ENCODE data around the gene CSE1L.

CSE1L gene

GRCh38 chr20:49034070-49034732 is 11.9 kb upstream of the CSE1L start:
- no peak overlapping the region for H3K4ac ChIP-seq (ENCODE audit: low read depth in 1 of 2, low read length in 2 of 2)
- H2BK120ac ChIP-seq (ENCODE audit: low read depth, low read length): no peak overlapping the region
- no peak overlapping the region for H3K9ac ChIP-seq (ENCODE audit: low read length)
- H3K18ac ChIP-seq (ENCODE audit: low read depth in 1 of 2, low read length in 2 of 2): no peak overlapping the region
- H3K27ac ChIP-seq (ENCODE audit: low read length, poor library complexity, severe bottlenecking): no peak overlapping the region
- no peak overlapping the region for H3K4me2 ChIP-seq (ENCODE audit: low read length, poor library complexity, severe bottlenecking)
- H3K36me3 ChIP-seq (ENCODE audit: control insufficient read depth in 1 of 2, insufficient read depth in 2 of 2, low read depth in 1 of 2, low read length in 2 of 2): peaks cover 16 to 54% of the 10 kb centered on the region in 2 experiments
- H3K14ac ChIP-seq (ENCODE audit: low read length in 2 of 2): no peak overlapping the region
- H3K4me3 ChIP-seq (ENCODE audit: insufficient read depth in 1 of 2, low read depth in 1 of 2, low read length in 2 of 2): no peak overlapping the region
- no peak overlapping the region for H4K8ac ChIP-seq (ENCODE audit: low read length)
- no peaks in the 10 kb centered on the region for H3K27me3 ChIP-seq (ENCODE audit: control insufficient read depth in 1 of 2, insufficient read depth in 1 of 2, low read length in 2 of 2)
- H2AK5ac ChIP-seq (ENCODE audit: low read length, severe bottlenecking): no peak overlapping the region
- no peak overlapping the region for H2BK5ac ChIP-seq (ENCODE audit: low read depth, low read length, poor library complexity, severe bottlenecking)
- no peak overlapping the region for H2AFZ ChIP-seq (ENCODE audit: low read depth, low read length)
- DNase-seq: no peak
- H3K79me1 ChIP-seq (replicated peaks; ENCODE audit: low read length, poor library complexity, severe bottlenecking): peaks cover 7% of the 10 kb centered on the region
- H2BK15ac ChIP-seq (ENCODE audit: low read depth, poor library complexity, severe bottlenecking): no peak overlapping the region
- no peak overlapping the region for H3K23ac ChIP-seq (ENCODE audit: low read length in 2 of 2)
- H4K91ac ChIP-seq (ENCODE audit: low read length): no peak overlapping the region
- WGBS: over 99% methylated on average over 5 of the region's 7 CpGs
- H3K9me3 ChIP-seq (ENCODE audit: control insufficient read depth, low read length): no peaks in the 10 kb centered on the region
- no peak overlapping the region for H2BK12ac ChIP-seq (ENCODE audit: low read length in 2 of 2)
- H3K4me1 ChIP-seq (ENCODE audit: control insufficient read depth, insufficient read depth, low read depth, low read length): no peaks in the 10 kb centered on the region

- peaks cover 7% of the 10 kb centered on the region for H3K79me1 ChIP-seq (replicated peaks; ENCODE audit: low read length, poor library complexity, severe bottlenecking)
- H2BK120ac ChIP-seq (ENCODE audit: low read depth, low read length): no peak overlapping the region
- H2BK12ac ChIP-seq (ENCODE audit: low read length in 2 of 2): peak overlapping the region in 1 of 2 experiments; percentile 56
- H2BK15ac ChIP-seq (ENCODE audit: low read depth, poor library complexity, severe bottlenecking): no peak overlapping the region
- H3K4me1 ChIP-seq (ENCODE audit: control insufficient read depth, insufficient read depth, low read depth, low read length): peaks cover 1% of the 10 kb centered on the region
- H3K36me3 ChIP-seq (ENCODE audit: control insufficient read depth in 1 of 2, insufficient read depth in 2 of 2, low read depth in 1 of 2, low read length in 2 of 2): peaks cover 12 to 34% of the 10 kb centered on the region in 2 experiments
- H3K27ac ChIP-seq (ENCODE audit: low read length, poor library complexity, severe bottlenecking): no peak overlapping the region
- no peak overlapping the region for H4K8ac ChIP-seq (ENCODE audit: low read length)
- no peak overlapping the region for H3K4ac ChIP-seq (ENCODE audit: low read depth in 1 of 2, low read length in 2 of 2)
- H4K91ac ChIP-seq (ENCODE audit: low read length): no peak overlapping the region
- H3K18ac ChIP-seq (ENCODE audit: low read depth in 1 of 2, low read length in 2 of 2): no peak overlapping the region
- H2AK5ac ChIP-seq (ENCODE audit: low read length, severe bottlenecking): no peak overlapping the region
- H2AFZ ChIP-seq (ENCODE audit: low read depth, low read length): no peak overlapping the region
- H2BK5ac ChIP-seq (ENCODE audit: low read depth, low read length, poor library complexity, severe bottlenecking): no peak overlapping the region
- H3K23ac ChIP-seq (ENCODE audit: low read length in 2 of 2): no peak overlapping the region
- no peak overlapping the region for H3K4me3 ChIP-seq (ENCODE audit: insufficient read depth in 1 of 2, low read depth in 1 of 2, low read length in 2 of 2)
- WGBS: 71% methylated on average over 3 of the region's 3 CpGs
- H3K9me3 ChIP-seq (ENCODE audit: control insufficient read depth, low read length): no peaks in the 10 kb centered on the region
- H3K4me2 ChIP-seq (ENCODE audit: low read length, poor library complexity, severe bottlenecking): no peak overlapping the region
- no peak overlapping the region for H3K14ac ChIP-seq (ENCODE audit: low read length in 2 of 2)
- H3K27me3 ChIP-seq (ENCODE audit: control insufficient read depth in 1 of 2, insufficient read depth in 1 of 2, low read length in 2 of 2): no peaks in the 10 kb centered on the region
- no peak overlapping the region for H3K9ac ChIP-seq (ENCODE audit: low read length)
- DNase-seq: peak; percentile 30
These were observed 8.1 kb upstream of the CSE1L start for GRCh38 chr20:49037962-49038387.

- Histone ChIP-seq H3K36me3 (ENCODE audit: control insufficient read depth in 1 of 2, insufficient read depth in 2 of 2, low read depth in 1 of 2, low read length in 2 of 2) (peaks cover 5 to 15% of the 10 kb centered on the region in 2 experiments), H2AK5ac (ENCODE audit: low read length, severe bottlenecking) (no peak overlapping the region), H3K18ac (ENCODE audit: low read depth in 1 of 2, low read length in 2 of 2) (no peak overlapping the region), H3K23ac (ENCODE audit: low read length in 2 of 2) (no peak overlapping the region), H3K79me1 (replicated peaks; ENCODE audit: low read length, poor library complexity, severe bottlenecking) (peaks cover 4% of the 10 kb centered on the region), H2BK120ac (ENCODE audit: low read depth, low read length) (no peak overlapping the region), H2BK5ac (ENCODE audit: low read depth, low read length, poor library complexity, severe bottlenecking) (no peak overlapping the region), H3K14ac (ENCODE audit: low read length in 2 of 2) (no peak overlapping the region), H3K4me3 (ENCODE audit: insufficient read depth in 1 of 2, low read depth in 1 of 2, low read length in 2 of 2) (no peak overlapping the region), H2BK15ac (ENCODE audit: low read depth, poor library complexity, severe bottlenecking) (no peak overlapping the region), H3K9me3 (ENCODE audit: control insufficient read depth, low read length) (no peaks in the 10 kb centered on the region), H3K4me2 (ENCODE audit: low read length, poor library complexity, severe bottlenecking) (no peak overlapping the region), H4K8ac (ENCODE audit: low read length) (no peak overlapping the region), H3K4me1 (ENCODE audit: control insufficient read depth, insufficient read depth, low read depth, low read length) (peaks cover 1% of the 10 kb centered on the region), H3K9ac (ENCODE audit: low read length) (no peak overlapping the region), H2AFZ (ENCODE audit: low read depth, low read length) (no peak overlapping the region), H3K4ac (ENCODE audit: low read depth in 1 of 2, low read length in 2 of 2) (no peak overlapping the region), H4K91ac (ENCODE audit: low read length) (no peak overlapping the region), H2BK12ac (ENCODE audit: low read length in 2 of 2) (no peak overlapping the region), H3K27ac (ENCODE audit: low read length, poor library complexity, severe bottlenecking) (no peak overlapping the region), H3K27me3 (ENCODE audit: control insufficient read depth in 1 of 2, insufficient read depth in 1 of 2, low read length in 2 of 2) (no peaks in the 10 kb centered on the region)
- WGBS: 88% methylated on average over 4 of the region's 5 CpGs
- DNase-seq: no peak
These were observed 6.3 kb upstream of the CSE1L start for GRCh38 chr20:49039854-49040253.

GRCh38 chr20:49043000-49043399 is 3.1 kb upstream of the CSE1L start:
- H3K14ac ChIP-seq (ENCODE audit: low read length in 2 of 2): no peak overlapping the region
- WGBS: 96% methylated on average over 5 of the region's 5 CpGs
- H3K4ac ChIP-seq (ENCODE audit: low read depth in 1 of 2, low read length in 2 of 2): no peak overlapping the region
- H3K23ac ChIP-seq (ENCODE audit: low read length in 2 of 2): no peak overlapping the region
- peaks cover 0 to 5% of the 10 kb centered on the region in 2 experiments for H3K36me3 ChIP-seq (ENCODE audit: control insufficient read depth in 1 of 2, insufficient read depth in 2 of 2, low read depth in 1 of 2, low read length in 2 of 2)
- no peaks in the 10 kb centered on the region for H3K9me3 ChIP-seq (ENCODE audit: control insufficient read depth, low read length)
- no peak overlapping the region for H3K18ac ChIP-seq (ENCODE audit: low read depth in 1 of 2, low read length in 2 of 2)
- no peak overlapping the region for H3K4me3 ChIP-seq (ENCODE audit: insufficient read depth in 1 of 2, low read depth in 1 of 2, low read length in 2 of 2)
- no peak overlapping the region for H2BK15ac ChIP-seq (ENCODE audit: low read depth, poor library complexity, severe bottlenecking)
- peaks cover 3% of the 10 kb centered on the region for H3K79me1 ChIP-seq (replicated peaks; ENCODE audit: low read length, poor library complexity, severe bottlenecking)
- DNase-seq: no peak
- no peak overlapping the region for H3K4me2 ChIP-seq (ENCODE audit: low read length, poor library complexity, severe bottlenecking)
- H2BK12ac ChIP-seq (ENCODE audit: low read length in 2 of 2): no peak overlapping the region
- no peak overlapping the region for H2AK5ac ChIP-seq (ENCODE audit: low read length, severe bottlenecking)
- no peak overlapping the region for H2BK120ac ChIP-seq (ENCODE audit: low read depth, low read length)
- no peak overlapping the region for H2BK5ac ChIP-seq (ENCODE audit: low read depth, low read length, poor library complexity, severe bottlenecking)
- no peak overlapping the region for H4K8ac ChIP-seq (ENCODE audit: low read length)
- no peak overlapping the region for H4K91ac ChIP-seq (ENCODE audit: low read length)
- no peak overlapping the region for H3K27ac ChIP-seq (ENCODE audit: low read length, poor library complexity, severe bottlenecking)
- no peaks in the 10 kb centered on the region for H3K27me3 ChIP-seq (ENCODE audit: control insufficient read depth in 1 of 2, insufficient read depth in 1 of 2, low read length in 2 of 2)
- no peak overlapping the region for H2AFZ ChIP-seq (ENCODE audit: low read depth, low read length)
- H3K4me1 ChIP-seq (ENCODE audit: control insufficient read depth, insufficient read depth, low read depth, low read length): peaks cover 7% of the 10 kb centered on the region
- no peak overlapping the region for H3K9ac ChIP-seq (ENCODE audit: low read length)
